Lower leg skin (tissue), 3 donors: ENCODE data around the gene CIAO2A.

ENCODE experiments used
- CTCF ChIP-seq, 3 donors: fragments of 450-650 bp; IDR thresholded peaks; one replicate each; pipeline ENCODE4 v1.5.1; 2016; ENCODE audit warnings: antibody characterized with exemption in 3 of 3, mild to moderate bottlenecking in 3 of 3, moderate library complexity in 2 of 3
- POLR2A ChIP-seq, 2 donors: fragments of 450-650 bp; IDR thresholded peaks; one replicate each; pipeline ENCODE4 v1.6.1; 2016 to 2017; ENCODE audit warnings: antibody characterized with exemption in 2 of 2, mild to moderate bottlenecking in 1 of 2, moderate library complexity in 1 of 2

- no peak for TF ChIP-seq CTCF (IDR thresholded peaks at IDR 0.05)
- TF ChIP-seq POLR2A (IDR thresholded peaks at IDR 0.05) = no peak
These were observed 40.1 kb upstream of the CIAO2A start for GRCh38 chr15:64133623-64134344.
